ENCODE results near the gene VAPB.

The VAPB gene

DNA sequence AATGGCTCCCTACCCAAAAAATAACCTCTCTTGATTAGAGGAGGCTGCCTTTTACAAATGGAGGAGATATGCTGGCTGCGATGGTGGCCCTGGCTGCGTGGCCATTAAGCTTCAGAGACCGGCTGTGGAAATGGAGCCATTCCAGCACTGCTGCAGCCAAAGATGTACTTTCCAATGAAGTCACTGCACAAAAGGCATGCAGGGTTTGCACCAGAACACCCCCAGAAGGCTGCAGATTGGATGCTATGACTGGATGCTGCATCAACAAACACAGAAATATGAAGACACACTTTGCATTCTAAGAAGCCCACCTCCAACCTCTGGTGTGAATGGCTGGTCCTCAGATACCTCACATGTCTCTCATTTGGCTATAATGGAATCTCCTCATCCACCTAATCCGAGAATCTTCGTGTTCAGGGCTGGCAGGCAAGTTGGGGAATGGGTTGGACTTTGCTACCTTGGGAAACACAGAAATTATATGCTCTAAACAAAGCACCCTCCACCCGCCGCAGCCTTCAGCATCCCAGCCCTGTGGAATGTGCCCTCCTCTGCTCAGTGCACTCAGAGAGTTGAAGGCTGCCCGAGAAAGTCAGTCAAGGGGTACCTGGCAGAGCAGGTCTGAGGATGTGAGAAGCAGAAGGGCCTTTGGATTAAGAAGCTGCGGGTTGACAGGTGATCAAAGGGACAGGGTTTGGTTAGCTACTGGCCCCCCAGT lies 90.9 kb downstream of the VAPB start:
- DNase-seq (ENCODE audit: low read depth in 1 of 2, low spot score in 1 of 2): no peak

DNA sequence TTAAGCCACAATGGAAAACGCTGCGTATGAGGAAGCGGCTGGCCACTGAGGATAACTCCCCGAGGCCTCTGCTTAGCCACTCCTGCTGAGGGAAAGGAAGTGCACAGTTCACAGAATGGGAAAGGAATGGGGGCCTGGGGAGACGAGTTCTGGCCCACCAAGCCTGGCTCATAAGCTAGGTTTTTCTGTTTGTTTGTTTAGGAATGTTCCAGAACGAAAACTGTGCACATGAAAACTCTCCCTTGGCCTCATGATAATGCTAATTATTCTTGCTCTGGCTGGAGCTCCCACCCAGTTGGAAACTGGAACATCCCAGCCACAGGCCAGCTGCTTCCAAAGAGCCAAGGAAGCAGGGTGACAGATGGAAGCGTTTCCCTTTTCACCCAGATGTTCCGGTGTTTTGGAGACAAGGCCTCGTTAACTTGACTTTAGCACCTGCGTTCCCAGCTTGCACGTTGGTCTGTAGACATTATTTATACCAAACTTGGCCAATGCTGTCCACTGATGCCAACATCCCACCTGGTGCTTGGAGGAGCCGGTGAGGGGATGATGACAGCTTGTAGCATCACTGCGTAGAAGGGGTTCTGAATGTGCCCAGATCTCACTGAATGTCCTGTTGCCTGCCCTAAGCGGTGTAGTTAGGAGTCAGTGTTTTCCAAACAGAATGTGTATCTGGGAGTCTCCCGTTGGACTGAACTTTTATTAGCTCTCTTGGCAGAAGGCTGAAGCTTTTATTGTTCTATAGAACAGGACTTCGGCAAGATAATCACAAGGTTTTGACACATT lies 91.7 kb downstream of the VAPB start:
- no peak for DNase-seq (ENCODE audit: low read depth in 1 of 2, low spot score in 1 of 2)

DNA sequence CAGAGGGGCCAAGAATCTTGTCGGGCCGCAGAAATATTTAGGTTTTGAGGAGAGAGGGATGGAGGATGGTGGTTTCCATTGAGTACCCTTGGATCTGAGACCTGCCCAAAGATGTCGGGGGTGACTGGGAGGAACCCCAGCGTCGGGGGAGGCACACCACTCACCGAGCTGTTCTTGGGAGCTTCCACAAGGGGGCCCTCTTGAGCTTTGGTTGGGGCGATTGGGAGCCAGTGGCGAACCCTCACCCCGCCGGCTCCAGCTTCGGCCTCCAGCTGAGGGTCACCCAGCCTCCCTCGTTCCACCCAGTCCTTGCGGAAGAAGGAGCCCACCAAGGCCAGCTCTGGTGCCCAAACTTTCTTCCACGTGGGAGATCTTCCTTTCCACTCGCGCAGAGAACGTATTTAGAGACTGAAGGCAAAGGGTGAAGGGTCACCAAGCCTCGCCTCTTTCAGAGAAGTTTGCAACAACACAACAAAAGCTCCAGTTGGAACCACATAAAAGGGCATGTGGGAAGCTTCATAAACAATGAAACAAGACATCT lies 92.5 kb downstream of the VAPB start:
- peak; percentile 29 to 30 for DNase-seq (ENCODE audit: low read depth in 1 of 2, low spot score in 1 of 2)

DNA sequence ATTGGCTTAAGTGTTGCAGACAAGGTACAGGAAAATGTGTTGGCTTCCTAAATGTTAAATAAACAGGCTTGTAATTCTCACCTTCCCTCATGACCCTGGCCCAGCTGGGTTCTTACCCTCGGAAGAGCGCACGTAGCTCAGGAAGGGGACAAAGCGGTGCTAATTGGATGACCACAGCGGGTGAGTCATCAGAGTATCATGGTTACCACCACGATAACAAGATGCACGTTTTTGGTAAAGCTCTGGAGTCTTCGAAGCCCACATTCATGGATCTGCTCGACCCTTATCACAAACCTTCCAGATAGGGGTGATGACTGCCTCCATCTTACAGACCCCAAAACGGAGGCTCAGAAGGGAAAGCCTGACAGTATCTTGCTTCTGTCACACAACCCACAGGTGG lies 93.4 kb downstream of the VAPB start:
- DNase-seq (ENCODE audit: low read depth in 1 of 2, low spot score in 1 of 2): no peak

DNA sequence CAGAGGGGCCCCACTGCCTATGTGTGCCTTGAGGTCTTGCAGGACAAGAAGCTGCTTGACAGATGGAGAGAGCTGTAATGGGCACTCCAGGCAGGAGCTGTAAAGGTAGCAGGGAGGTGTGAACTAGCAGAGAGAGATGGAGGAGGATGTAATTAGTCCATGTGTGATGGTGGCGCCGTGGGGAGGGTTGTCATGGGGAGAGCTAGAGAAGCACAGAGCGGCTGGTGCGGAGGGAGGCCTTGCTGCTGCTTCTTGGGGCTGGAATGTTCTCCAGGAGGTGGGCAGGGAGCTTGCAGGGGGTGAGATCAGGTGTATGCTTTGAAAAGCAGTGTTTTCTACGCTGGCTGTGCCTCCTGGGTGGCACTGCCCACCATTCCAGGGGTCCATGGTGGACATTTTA lies 94.0 kb downstream of the VAPB start:
- DNase-seq (ENCODE audit: low read depth in 1 of 2, low spot score in 1 of 2): no peak

DNA sequence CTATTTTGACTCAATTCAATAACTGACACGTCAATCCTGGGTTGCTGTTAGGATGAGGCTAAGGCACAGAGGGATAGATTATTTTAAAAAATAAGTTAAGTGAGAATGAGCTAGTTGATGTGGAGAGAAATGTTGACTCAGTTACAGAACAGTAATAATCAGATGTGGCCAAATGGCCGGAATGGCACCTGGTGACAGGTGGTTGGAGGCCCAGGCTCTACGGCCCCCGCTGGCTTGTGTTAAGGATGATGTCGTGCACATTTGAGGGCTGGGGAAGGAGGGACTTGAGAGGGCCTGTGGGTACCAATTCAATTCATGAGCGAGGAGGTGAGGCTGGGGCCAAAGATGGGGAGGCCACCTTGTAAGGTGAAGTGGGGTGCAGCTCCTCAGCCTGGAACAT lies 94.4 kb downstream of the VAPB start:
- no peak for DNase-seq (ENCODE audit: low read depth in 1 of 2, low spot score in 1 of 2)

DNA sequence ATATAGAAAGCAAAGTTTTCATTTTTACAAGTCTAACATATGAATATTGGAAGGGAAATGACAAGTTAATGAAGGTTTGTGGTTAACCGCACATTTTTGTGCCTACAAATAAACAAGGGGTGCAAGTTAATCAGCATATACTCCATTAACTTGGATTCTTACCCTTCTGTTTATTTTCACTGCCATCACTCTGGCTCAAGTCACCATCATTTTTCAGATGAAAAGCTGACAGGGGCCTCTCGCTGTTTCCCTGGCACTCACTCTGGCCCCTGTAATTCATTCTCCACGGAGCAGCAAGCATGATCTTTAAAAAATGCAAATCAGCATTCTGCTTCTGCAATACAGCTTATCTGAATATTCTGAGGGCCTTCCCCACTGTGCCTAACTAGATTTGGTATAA lies 96.4 kb downstream of the VAPB start:
- DNase-seq (ENCODE audit: low read depth in 1 of 2, low spot score in 1 of 2): no peak

DNA sequence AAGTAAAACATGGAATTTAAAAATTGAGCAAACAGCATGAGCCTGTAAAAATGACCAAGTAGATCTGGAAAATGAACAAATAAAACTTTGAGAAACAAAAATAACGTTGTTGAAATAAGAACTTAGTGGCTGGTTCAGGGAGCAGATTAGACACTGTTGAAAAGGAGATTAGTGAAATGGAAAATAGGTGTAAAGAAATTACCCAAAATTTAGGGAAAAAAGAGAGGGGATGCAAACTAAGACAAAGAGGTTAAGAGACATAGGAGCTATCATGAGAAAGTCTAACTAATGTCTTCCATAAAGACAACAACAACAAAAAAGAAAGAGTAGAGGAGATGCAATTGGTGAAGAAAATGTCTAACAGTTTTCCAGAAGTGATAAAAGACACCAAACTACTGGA lies 97.2 kb downstream of the VAPB start:
- no peak for DNase-seq (ENCODE audit: low read depth in 1 of 2, low spot score in 1 of 2)

DNA sequence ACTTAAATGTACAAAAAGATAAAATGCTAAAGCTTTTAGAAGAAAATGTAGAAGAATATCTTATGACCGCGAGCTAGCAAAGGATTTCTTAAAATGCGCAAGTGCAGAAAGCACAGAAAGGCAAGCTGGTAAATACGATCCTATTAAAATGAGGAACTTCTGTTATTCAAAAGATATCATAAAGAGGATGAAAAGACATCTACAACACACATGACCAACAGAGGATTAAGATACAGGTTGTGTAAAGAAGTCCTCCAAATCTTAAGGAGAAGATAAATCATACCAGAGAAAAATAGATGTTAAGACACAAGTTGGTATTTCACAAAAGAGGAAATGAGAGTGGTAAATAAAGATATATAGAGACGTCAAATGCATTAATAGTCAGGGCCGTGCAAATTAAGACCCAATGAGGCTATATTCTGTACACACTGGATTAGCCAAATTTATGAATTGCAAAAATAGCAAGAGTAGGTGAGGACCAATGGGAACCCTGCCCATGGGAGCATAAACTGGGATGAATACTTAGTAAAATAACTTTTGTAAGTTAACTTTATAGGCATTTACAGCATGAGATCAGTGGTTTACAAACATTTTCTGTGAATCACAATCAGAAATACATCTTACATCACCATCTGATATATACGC lies 103.2 kb downstream of the VAPB start:
- DNase-seq (ENCODE audit: low read depth in 1 of 2, low spot score in 1 of 2): no peak

DNA sequence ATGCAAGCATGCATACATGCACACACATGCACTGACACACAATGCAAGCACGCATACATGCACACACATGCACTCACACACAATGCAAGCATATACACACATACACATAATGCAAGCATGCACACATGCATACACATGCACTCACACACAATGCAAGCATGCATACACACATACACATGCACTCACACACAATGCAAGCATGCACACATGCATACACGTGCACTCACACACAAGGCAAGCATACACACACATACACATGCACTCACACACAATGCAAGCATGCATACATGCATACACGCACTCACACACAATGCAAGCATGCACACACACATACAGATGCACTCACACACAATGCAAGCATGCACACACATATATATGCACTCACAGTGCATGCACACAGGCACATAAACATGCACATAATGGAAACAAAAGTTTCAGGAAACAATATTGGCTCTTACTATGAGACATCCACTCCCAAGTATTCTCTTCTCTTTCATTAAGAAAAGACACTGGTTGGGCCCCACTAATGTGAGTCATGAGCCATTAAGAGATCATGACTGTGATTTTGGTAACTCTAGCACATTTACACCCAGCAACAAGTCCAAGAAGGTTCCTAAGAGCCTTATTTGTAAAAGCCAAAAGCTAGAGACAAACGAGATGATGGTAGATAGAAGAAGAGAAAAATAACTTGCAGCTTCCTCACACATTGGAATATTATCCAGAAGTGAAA lies 103.9 kb downstream of the VAPB start:
- DNase-seq (ENCODE audit: low read depth in 1 of 2, low spot score in 1 of 2): no peak

DNA sequence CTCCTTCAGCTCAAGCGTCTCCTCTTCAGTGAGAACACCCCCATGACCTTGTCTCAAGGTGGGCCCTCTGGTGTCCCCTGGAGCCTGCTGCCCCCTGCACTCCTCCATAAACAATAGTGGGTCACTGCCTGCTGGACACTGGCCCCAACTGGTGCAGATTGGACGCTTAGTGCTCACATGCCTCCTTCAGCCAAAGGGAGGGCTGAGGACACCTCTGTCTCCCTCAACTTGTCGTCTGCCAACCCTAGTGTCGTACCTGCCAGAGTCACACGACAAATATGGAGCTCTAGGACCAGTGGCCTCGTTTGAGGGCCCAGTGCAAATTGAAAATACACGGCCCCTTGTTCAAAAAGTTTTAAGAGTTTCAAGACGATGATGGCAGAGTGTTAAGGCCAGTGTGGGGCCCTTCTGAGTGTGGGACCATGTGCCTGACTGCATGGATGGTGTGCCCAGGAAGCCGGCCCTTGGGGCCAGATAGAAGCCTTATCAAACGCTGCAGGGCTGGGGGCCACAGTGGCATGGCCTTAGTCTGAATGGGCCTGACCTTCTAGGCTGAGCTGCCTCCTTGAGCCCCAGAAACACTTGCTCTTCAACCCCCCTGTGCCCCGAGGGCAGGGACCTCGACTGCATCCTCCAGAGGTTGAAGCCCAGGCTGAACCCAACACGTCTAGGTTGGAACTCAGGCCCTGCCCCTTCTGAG lies 106.0 kb downstream of the VAPB start:
- no peak for DNase-seq (ENCODE audit: low read depth in 1 of 2, low spot score in 1 of 2)

DNA sequence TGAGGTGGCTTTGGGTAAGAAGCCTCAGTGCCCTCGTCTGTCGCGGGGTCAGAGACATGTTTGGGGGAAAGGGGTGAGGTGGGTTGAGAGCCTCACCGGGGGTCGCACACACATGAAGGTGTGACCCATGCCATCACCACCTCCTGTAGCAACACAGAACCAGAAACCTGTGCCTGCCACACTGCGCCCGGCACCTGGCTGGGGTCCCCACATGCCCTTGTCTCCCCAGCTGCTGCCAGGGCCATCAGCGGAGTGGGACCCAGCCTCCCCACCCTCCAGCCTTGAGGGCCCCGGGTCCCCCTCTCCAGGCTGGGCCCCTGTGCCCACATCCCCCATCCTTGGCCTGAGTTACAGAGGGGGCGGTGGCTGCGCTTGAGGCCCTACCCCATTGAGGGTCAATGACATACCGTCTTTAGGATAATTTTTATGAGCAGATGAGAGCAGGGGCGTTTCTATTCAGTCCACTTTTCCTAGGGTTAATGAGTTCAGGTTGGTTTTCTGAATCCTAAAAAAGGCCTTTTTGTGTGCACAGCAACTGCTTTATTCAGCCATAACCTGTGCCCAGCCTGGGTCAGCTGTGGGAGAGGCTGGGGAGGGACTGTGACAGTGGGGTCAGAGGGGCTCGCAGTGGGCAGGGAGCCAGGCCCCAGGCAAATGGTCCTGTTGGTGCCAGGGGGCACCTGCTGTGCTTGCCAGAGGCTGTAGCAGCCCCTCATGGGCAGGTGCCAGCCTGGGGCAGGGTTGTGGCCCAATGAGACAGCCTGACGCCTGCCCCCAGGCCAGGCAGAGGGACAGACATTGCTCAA lies 106.8 kb downstream of the VAPB start:
- DNase-seq (ENCODE audit: low read depth in 1 of 2, low spot score in 1 of 2): no peak

DNA sequence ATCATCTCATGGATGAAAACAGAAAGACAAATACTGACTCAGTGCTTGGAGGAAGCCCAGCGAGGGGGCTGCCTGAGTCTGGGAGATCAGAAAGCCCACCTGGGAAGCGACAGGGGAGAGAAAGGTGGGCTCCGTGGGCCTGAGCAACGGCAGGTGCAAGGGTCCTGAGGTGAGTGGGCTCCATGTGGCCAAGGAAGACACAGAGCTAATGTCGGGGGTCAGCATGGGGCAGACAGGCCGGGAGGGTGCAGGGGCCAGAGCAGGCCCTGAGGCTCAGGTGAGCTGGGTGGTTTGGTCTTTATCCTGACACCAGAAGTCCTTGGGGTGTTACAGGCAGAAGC lies 107.4 kb downstream of the VAPB start:
- DNase-seq (ENCODE audit: low read depth in 1 of 2, low spot score in 1 of 2): no peak

DNA sequence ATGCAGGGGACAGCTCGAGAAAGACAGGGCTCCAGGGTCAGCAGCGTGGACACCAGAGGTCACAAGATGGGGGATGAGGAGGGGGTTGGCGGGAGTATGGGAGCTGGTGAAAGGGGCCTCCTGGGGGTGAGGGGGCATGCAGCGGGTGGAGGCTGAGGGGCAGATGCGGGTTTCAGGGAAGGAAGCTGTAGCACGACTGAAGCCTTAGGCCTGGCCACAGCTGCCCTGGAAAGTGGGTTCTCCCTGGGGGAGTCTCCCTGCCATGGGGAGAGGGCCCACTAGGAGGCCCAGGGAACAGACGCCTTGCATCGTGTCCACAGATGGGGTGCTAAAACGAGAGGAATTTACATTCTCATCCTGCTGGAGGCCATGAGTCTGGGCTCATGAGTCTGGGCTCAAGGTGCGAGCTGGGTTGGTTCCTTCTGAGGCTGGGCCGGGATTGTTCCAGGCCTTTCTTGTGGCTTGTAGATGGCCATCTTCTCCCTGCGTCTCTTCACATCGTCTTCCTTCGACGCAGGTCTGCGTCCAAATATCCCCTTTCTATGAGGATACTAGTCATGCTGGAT lies 108.1 kb downstream of the VAPB start:
- no peak for DNase-seq (ENCODE audit: low read depth in 1 of 2, low spot score in 1 of 2)

DNA sequence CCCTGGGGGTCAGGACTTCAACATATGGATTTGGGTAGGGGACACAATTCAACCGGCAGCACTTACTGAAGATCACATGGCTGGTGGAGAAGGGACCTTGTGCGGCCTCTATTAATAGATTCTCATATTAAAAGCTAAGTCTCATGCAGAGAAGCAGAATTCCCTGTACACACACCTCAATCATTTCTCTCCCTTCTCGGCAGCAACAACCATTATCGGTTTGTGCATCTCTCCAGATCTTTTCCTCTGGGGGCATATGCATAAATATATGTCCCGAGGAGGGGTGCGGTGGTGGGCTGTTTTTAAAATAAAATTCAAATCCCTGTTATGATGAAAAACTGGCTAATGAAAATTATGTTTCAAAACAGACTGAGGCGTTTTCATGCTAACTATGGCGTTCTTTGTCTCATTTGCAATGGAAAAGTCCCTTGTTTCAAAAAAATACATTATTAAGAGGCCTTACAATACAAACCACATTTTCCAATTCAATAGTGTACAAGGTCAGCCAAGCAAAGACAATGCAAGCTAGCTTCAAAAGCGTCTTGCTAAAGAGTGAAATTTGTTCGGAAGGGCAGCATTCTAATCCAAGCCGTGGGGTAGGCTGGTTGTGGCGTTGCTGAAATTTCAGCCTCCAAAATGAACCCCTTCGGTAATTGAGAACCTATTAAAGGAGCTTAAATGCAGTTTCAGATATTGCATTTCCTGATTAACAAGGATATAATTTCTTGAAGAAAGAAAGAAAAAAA lies 108.9 kb downstream of the VAPB start:
- no peak for DNase-seq (ENCODE audit: low read depth in 1 of 2, low spot score in 1 of 2)

DNA sequence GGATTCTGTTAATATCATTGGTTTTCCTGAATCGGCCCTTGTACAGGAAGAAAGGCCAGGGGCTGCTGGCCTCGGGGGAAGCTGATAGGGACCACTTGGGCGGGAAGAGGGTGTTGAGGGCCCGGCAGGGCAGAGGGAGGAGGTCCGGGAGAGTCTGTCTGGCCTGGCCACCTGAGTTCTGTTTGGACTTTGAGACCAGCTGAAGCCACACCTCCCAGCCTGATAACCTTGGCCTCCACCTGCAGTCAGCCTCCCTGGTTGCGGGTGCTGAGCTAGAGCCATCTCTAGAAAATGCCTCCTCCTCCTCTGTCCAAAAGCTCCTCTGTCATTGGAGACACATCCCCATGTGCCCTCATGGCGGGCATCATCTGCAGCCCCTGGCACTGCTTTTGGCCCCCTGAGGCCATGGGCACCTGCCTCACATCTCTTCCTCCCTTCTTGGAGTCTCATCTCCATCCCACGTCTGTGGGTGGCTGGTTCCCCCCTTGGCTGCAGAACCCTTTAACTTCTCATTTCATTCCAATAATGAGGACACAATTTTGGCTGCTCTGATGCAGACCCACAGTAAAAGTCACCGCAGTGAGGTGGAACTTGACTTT lies 109.5 kb downstream of the VAPB start:
- DNase-seq (ENCODE audit: low read depth in 1 of 2, low spot score in 1 of 2): no peak

DNA sequence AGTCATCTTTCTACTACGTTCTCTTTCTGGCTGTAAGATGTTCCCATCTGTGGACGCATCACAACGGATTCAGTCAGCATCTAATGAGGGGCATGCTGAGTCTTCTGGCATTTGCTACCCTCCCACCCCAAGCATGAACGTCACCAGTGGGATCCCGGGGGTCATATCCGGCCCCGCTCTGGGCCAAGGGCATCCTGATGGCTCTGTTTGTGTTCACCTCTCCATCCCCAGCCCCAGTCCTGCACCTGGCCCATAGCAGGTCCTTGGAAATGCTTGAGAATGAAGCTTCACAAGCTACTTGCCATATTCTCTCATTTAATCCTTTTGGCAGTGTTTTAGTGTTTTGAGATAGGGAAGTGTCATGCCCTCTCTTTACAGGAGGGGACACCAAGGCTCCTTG lies 111.2 kb downstream of the VAPB start:
- DNase-seq (ENCODE audit: low read depth in 1 of 2, low spot score in 1 of 2): no peak
